A673 (cell line): Measurements from ENCODE around the gene MDN1. TPM values are rescaled to one million over a fixed set of nuclear protein-coding genes. Genes with fewer than 3 reads are reported as not detected.

ENCODE experiments used
- BruUV-seq: library from RNA; stranded (reverse); fragments of 400-500 nt; replicated peaks from 2 replicates; lab custom pipeline; 2021; lab: Mats Ljungman, UMichigan
- CTCF ChIA-PET: fragments of 300-600 bp; sonication (Branson Sonifier 250); formaldehyde crosslinking; loops from one replicate; lab custom pipeline; 2022; ENCODE audit warnings: antibody characterized with exemption; lab: Charles Lee
- POLR2A ChIA-PET: fragments of 300-600 bp; sonication (Branson Sonifier 250); formaldehyde crosslinking; loops from one replicate; lab custom pipeline; 2022; ENCODE audit warnings: antibody characterized with exemption; ENCODE audit not compliant: low non-redundant PET; lab: Charles Lee
- DNase-seq: peaks from one replicate; pipeline ENCODE4 v3.0.0-alpha.2; 2015; ENCODE audit warnings: low spot score
- H3K27ac ChIP-seq: fragments of 200-600 bp; sonication (generic); 2 replicates; pipeline ENCODE4 v1.5.1; 2016; ENCODE audit warnings: mixed run types, low read depth, mild to moderate bottlenecking, mixed read lengths, antibody characterized with exemption, low read length; ENCODE audit not compliant: poor library complexity, severe bottlenecking
- H3K27me3 ChIP-seq: fragments of 200-600 bp; sonication (generic); replicated peaks from 2 replicates; pipeline ENCODE4 v1.6.1; 2017; ENCODE audit warnings: mixed run types, low read depth, mild to moderate bottlenecking, mixed read lengths, antibody characterized with exemption, low read length; ENCODE audit not compliant: insufficient read depth, poor library complexity
- H3K36me3 ChIP-seq: fragments of 200-600 bp; sonication (generic); 2 replicates; pipeline ENCODE4 v1.6.1; 2016; ENCODE audit warnings: mixed run types, mild to moderate bottlenecking, mixed read lengths, antibody characterized with exemption, low read length; ENCODE audit not compliant: insufficient read depth, poor library complexity, severe bottlenecking
- H3K4me1 ChIP-seq: fragments of 200-600 bp; sonication (generic); 2 replicates; pipeline ENCODE4 v1.6.1; 2017; ENCODE audit warnings: mixed run types, mild to moderate bottlenecking, mixed read lengths, antibody characterized with exemption, low read length; ENCODE audit not compliant: insufficient read depth, poor library complexity, severe bottlenecking
- H3K4me3 ChIP-seq: fragments of 200-600 bp; sonication (generic); 2 replicates; pipeline ENCODE4 v1.5.1; 2016; ENCODE audit warnings: low read depth, mixed run types, mild to moderate bottlenecking, mixed read lengths, low read length; ENCODE audit not compliant: poor library complexity, severe bottlenecking
- H3K9me3 ChIP-seq: fragments of 200-600 bp; sonication (generic); 2 replicates; pipeline ENCODE4 v1.6.1; 2016; ENCODE audit warnings: mixed run types, low read depth, mild to moderate bottlenecking, mixed read lengths, antibody characterized with exemption, low read length; ENCODE audit not compliant: poor library complexity, severe bottlenecking
- CTCF ChIP-seq: fragments of 300-800, 200-600 bp; sonication (generic); conservative IDR thresholded peaks from 2 replicates; pipeline ENCODE4 v1.5.1; 2017; ENCODE audit warnings: low read depth, mild to moderate bottlenecking, antibody characterized with exemption, low read length, moderate library complexity, mixed read lengths
- EZH2 ChIP-seq: fragments of 200-600 bp; sonication (generic); IDR thresholded peaks from 2 replicates; pipeline ENCODE4 v1.6.1; 2017; ENCODE audit warnings: borderline replicate concordance, low read depth, mild to moderate bottlenecking, mixed read lengths, antibody characterized with exemption, low read length; ENCODE audit not compliant: poor library complexity, severe bottlenecking
- intact Hi-C: fragments of 100-400 bp; cut with micrococcal nuclease; formaldehyde crosslinking; loops from one replicate; pipeline ENCODE4 v1.10.0; 2022; ENCODE audit not compliant: unreplicated experiment
- total RNA-seq: library from RNA; stranded (reverse); gene quantifications from 2 replicates; pipeline ENCODE4 v1.2.3, GENCODE V29; 2021

Gene MDN1
- total RNA-seq, 1 experiment from 2014 or later: 64.4 TPM

DNA sequence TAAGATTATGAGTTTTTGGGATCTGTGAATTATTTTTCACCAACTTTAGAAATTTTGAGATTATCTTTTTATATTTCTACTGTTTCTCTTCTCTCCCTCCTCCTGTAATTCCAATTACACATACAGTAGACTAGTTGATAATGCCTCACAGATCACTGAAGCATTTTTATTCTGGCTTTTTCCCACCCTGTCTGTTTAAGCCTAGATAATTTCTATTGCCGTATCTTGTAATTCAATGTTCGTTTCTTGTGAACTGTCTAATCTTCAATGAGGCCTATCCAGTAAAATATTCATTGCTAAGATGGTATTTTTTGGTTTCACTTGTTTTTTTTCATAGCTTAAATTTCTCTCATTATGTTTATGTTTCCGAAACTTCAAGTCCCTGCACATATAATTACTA is 12.0 kb downstream of the MDN1 start:
- CTCF ChIA-PET: no interaction called here

DNA sequence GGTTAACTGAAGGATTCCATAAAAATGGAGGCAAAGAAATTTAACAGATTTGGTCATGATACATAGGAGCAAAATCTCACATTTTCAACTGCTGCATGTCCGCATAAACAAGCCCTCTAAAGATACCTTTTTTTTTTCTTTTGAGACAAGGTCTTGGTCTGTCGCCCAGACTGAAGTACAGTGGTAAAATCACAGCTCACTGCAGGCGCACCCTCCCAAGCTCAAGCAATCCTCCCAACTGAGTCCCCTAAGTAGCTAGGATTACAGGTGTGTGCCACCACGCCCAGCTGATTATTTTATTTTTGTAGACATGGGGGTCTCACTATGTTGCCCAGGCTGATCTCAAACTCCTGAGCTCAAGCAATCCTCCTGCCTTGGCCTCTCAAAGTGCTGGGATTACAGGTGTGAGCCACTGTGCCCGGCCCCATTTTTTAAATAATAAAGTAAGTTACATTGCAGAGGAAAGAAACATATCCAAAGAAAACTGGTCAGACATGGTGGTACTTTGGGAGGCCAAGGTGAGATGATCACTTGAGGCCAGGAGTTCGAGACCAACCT is 13.7 kb downstream of the MDN1 start:
- H3K9me3 ChIP-seq: no peaks in the 10 kb centered on the region
- H3K27ac ChIP-seq: no peak overlapping the region
- ChIA-PET POLR2A (no interaction called here), CTCF (no interaction called here)
- H3K27me3 ChIP-seq: no peaks in the 10 kb centered on the region
- BruUV-seq: no TSS peak
- no peak overlapping the region for H3K4me3 ChIP-seq
- H3K36me3 ChIP-seq: peaks cover 2% of the 10 kb centered on the region
- intact Hi-C loops: no loop called here
- no peaks in the 10 kb centered on the region for H3K4me1 ChIP-seq
- no peak for DNase-seq
- no peak for TF ChIP-seq EZH2
- no peak for TF ChIP-seq CTCF

More for the DNA sequence above, 12.0 kb downstream of the MDN1 start:
- no peaks in the 10 kb centered on the region for H3K27me3 ChIP-seq
- no TSS peak for BruUV-seq
- peaks cover 2% of the 10 kb centered on the region for H3K36me3 ChIP-seq
- H3K9me3 ChIP-seq: no peaks in the 10 kb centered on the region
- H3K27ac ChIP-seq: no peak overlapping the region
- no peak for DNase-seq
- TF ChIP-seq EZH2 (no peak), CTCF (no peak)
- POLR2A ChIA-PET: interaction anchor here (0.6 kb wide), 2 partner anchors 33 to 399 kb away, joined by 3 read pairs; no protein-coding TSS in a partner anchor
- no peaks in the 10 kb centered on the region for H3K4me1 ChIP-seq
- H3K4me3 ChIP-seq: no peak overlapping the region
- intact Hi-C loops: no loop called here

DNA sequence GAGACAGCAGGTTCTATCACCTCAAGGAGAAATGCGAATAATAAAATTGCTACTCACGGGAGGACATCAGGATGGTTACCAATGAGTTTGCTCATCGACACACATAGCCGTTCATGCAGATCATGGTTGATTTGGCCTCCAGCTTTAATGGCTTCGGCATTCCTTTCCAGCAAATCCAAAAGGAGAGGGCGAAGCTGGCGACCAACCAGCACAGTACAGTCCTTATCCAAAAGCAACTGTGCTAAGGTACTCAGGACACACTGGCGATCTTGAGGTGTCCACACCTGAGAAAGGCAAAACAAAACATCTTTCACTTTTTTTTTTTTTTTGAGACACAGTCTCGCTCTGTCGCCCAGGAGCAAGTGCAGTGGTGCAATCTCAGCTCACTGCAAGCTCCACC is 16.3 kb downstream of the MDN1 start:
- no peaks in the 10 kb centered on the region for H3K27me3 ChIP-seq
- H3K4me1 ChIP-seq: no peaks in the 10 kb centered on the region
- TF ChIP-seq CTCF (no peak), EZH2 (no peak)
- DNase-seq: no peak
- H3K9me3 ChIP-seq: no peaks in the 10 kb centered on the region
- no TSS peak for BruUV-seq
- ChIA-PET POLR2A (no interaction called here), CTCF (no interaction called here)
- H3K36me3 ChIP-seq: peaks cover 5% of the 10 kb centered on the region
- no peak overlapping the region for H3K4me3 ChIP-seq
- intact Hi-C loops: no loop called here
- no peak overlapping the region for H3K27ac ChIP-seq
